GM12892 (cell line): ENCODE measurements around the gene MTCH1.

ENCODE experiments used
- POLR2A ChIP-seq: IDR thresholded peaks from 2 replicates; pipeline ENCODE4 v1.6.1; 2011; ENCODE audit warnings: low read depth, low read length, control low read depth
- POLR2AphosphoS5 ChIP-seq: IDR thresholded peaks from 2 replicates; pipeline ENCODE4 v1.6.1; 2011; ENCODE audit warnings: low read depth, low read length, control low read depth
- TAF1 ChIP-seq: IDR thresholded peaks from 2 replicates; pipeline ENCODE4 v1.6.1; 2011; ENCODE audit warnings: low read depth, mild to moderate bottlenecking, control low read depth, low read length, borderline replicate concordance

DNA sequence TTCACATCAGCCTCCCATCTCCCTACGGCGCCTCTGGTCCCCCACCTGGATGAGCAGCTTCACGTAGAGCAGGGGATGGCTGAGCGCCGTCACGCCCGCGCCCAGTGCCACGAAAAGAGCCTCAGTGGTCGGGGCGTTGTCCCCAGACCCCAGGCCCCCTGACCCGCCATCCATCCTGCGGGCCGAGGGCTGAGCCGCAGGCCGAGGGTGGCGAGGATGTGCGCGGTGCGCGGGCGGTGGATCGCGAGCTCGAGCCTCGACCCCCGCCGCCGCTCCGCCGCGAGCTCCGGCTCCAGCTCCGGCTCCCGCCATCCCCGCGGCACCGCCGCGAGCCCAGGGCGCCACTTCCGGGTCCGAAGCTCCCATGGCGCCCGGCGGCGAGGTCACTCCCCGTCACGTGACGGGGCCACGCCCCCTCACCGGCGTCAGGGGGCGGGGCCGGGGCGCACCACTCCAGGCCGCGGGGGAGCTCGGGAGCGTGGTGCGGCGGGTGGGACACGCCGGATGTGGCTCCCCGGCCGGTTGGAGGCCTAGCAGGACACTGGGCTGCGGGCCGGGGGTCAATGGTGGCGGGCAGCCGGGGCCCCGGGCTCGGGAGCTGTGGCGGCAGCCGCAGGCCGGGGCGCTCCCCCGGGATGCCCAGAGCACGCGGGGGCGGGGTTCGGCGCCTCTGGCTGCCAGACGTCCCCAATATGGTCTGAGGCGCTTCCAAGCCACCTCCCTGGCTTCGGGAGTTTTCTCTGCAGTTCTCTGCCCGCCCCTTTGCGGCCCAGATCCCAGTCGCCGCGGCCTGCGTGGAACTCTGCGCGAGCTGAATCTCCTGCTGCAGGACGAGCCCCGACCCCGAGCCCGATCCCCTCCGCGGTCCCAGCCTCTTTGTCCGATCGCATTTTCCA, at the start of gene MTCH1:
- TF ChIP-seq POLR2A (peak; percentile 96), TAF1 (peak; percentile 90), POLR2AphosphoS5 (peak; percentile 92)
